HG03457 (cell line): ENCODE results near the gene ST6GALNAC1.
"Not testable (repeated sequence)": the region's sequence is repeated elsewhere in the genome, so short reads cannot be mapped to it uniquely, and the experiment has no call there.

ENCODE experiments used
- ATAC-seq: cut with Tn5 transposase; IDR thresholded peaks from one replicate; pipeline ENCODE4 v1.9.1; 2021; ENCODE audit warnings: moderate number of reproducible peaks; ENCODE audit not compliant: unreplicated experiment

Gene ST6GALNAC1

DNA sequence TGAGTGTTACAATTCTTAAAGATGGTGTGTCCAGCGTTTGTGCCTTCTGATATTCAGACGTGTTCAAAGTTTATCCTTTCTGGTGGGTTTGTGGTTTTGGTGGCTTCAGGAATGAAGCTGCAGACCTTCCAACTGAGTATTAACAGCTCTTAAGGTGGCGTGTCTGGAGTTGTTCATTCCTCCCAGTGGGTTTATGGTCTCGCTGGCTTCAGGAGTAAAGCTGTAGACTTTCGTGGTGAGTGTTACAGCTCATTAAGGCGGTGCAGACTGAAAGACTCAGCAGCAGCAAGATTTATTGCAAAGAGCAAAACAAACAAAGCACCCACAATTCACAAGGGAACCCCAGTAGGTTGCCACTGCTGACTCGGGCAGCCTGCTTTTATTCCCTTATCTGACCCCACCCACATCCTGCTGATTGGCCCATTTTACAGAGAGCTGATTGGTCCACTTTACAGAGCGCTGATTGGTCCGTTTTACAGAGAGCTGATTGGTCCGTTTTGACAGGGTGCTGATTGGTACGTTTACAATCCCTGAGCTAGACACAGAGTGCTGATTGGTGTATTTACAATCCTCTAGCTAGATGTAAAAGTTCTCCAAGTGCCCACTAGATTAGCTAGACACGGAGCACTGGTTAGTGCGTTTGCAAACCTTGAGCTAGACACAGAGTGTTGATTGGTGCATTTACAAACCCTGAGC, 29.3 kb downstream of the ST6GALNAC1 start:
- ATAC-seq: not testable (repeated sequence)

DNA sequence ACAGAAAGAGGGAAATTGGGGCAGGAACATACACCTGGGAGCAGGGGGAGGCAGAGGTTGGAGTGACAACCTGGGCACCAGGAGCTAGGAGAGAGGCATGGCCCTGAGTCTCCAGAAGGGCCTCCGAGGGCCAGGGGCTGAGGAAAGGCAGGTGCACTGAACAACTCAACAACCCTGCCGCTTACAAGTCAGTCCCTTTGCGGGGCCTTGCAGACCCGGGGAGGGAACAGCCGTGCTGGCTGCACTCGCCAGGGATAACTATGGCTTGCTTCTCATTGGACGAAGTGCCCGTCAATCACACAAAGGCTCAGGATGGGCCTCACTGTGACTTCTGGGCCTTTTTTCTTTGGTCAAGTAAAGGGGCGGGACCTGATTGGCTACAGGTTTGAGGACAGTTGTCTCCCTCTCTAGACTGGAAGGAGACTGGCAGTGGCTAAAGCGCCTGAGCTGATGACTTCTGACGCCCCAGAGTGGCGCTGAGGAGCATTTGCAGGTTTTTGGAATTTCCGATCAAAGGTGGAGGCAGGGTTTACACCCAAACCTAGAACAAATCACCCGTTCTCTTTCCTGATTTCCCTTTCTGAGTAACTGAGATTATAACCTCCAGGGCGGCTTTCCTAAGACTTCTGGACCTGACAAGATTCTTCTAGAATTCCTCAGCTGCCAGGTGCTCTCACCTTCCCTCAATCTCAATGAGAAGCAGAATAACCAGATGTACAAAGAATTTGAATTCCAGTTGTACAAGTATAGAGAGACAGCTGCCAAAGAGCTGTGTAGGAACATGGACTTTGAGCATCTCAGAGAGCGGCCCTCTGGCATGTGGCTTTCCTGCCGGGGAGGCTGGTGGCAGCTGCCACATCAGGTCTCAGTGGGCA, 30.3 kb downstream of the ST6GALNAC1 start:
- no peak for ATAC-seq

DNA sequence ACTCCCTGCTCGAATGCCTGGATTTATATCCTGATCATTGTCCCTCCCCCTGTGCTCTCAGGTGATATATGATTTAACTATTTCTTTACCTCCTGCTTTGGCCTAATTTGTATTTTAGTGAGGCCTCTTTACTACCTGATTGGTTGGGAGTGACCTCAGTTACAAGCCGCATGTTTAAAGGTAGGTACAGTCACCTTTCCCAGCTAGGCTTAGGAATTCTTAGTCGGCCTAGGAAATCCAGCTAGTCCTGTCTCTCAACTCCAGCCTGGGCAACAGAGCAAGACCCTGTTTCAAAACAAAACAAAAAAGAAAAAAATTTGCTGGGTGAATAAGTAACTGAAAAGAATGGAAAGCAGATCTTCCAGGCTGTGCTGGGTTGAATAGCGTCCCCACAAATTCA, 31.1 kb downstream of the ST6GALNAC1 start:
- ATAC-seq: no peak

DNA sequence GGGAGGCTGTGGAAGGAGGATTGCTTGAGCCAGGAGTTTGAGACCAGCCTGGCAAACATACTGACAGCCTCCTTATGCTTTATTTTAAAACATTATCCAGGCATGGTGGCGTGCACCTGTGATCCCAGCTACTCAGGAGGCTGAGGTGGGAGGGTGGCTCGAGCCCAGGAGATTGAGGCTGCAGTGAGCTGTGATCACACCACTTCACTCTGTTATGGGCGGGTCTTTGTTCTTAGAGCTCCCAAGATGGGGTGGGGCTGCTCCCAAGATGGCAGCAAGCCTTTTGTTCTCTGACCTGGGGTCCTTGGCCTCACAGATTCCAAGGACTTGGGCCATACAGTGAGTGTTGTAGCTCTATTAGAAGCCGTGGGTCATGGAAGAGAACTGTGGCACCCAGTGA, 31.8 kb downstream of the ST6GALNAC1 start:
- no peak for ATAC-seq

DNA sequence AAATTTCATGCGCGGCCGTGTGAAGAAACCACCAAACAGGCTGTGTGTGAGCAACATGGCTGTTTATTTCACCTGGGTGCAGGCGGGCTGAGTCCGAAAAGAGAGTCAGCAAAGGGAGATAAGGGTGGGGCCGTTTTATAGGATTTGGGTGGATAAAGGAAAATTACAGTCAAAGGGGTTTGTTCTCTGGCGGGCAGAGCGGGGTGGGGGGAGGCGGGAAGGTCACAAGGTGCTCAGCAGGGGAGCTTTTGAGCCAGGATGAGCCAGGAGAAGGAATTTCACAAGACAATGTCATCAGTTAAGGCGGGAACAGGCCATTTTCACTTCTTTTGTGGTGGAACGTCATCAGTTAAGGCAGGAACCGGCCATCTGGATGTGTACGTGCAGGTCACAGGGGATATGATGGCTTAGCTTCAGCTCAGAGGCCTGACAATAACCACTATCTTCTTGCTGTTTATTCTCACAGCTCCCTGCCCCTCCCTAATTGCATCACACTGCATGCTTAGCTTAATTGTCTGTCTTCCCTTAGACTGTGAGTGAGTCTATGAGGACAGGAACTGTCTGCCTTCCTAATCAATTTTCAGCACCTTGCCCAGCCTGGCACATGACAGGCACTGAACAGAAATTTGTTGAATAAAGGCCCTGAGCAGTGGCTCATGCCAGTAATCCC, 32.3 kb downstream of the ST6GALNAC1 start:
- ATAC-seq: not testable (repeated sequence)

DNA sequence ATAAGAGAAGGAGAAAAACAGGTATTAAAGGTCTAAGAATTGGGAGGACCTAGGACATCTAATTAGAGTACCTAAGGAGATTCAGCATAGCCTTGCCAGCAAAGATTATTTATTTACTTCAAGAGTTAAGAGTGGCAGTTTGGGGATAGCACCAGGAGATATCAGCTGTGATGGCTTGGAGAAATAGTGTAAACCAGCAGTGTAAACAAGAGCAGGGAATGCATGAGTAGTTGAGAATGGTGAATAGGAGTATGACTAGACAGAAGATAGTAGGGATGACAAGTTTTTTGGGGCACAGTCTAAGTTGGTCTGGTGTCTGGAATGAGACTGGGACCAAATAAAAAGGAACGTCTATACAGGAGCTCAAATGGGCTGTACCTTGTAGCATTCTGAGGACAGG, 36.9 kb downstream of the ST6GALNAC1 start:
- not testable (repeated sequence) for ATAC-seq

DNA sequence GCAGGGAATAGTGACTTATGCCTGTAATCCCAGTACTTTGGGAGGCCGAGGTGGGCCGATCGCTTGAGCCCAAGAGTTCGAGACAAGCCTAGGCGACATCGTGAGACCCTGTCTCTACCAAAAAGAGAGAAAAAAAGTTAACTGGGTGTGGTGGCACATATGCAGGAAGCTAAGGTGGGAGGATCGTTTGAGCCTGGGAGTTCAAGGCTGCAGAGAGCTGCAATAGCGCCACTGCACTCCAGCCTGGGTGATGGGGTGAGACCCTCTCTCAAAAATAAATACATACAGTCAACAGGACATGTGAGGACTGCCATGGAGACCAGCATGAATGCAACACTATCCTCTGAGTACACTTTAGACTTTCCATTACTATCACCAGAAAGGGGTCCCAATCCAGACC, 42.5 kb downstream of the ST6GALNAC1 start:
- no peak for ATAC-seq

DNA sequence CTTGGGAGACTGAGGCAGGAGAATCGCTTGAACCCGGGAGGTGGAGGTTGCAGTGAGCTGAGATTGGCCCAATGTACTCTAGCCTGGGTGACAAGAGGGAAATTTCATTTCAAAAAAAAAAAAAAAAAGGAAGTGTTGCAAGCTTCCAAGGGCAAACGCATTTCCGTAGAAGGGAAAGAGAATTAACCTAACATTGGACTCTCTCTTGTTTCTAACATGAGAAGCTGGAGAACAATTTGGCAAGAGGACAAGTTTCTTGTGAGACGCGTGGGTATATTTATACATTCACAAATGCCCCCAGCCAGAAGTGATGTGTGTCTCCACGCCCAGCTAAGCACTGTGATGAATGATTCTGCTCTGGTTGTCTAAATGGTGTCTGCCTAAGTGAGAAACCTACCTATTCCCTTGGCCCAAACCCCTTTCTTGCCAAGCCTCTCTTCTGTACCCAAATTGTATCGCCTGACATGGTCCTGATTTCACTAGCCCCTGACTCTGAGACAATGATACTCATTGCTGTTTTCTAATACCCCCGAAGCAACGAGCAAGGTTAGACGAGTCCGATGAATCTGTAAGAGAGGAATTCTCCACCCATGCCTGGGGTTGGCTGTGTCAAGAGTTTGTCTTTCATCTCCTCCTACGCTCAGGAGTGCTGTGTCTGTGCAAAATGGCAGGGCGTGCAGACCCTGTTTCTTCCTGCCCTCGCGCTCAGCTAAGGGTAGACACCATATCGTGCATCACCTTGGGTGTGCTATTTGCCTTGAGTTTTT, 43.7 kb downstream of the ST6GALNAC1 start:
- no peak for ATAC-seq

DNA sequence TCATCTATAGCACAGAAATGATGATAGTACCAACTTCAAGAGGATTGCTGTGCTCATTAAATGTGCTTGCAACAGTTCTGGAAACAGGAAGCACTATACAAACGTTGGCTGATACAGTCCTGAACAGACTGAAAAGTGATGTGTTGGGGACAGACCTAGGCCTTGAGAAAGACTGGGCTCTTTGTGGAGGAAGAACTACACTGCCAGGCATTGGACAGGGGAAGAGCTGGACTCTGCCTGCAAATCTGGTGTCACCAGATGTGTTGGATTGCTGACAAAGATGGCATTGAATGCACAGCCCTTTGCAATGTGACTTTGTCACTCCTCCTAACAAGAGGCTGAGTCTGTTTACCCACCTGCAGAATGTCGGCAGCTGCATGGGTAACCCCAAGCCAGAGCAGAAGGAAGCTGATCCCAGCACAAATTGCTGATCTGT, 45.5 kb downstream of the ST6GALNAC1 start:
- no peak for ATAC-seq

DNA sequence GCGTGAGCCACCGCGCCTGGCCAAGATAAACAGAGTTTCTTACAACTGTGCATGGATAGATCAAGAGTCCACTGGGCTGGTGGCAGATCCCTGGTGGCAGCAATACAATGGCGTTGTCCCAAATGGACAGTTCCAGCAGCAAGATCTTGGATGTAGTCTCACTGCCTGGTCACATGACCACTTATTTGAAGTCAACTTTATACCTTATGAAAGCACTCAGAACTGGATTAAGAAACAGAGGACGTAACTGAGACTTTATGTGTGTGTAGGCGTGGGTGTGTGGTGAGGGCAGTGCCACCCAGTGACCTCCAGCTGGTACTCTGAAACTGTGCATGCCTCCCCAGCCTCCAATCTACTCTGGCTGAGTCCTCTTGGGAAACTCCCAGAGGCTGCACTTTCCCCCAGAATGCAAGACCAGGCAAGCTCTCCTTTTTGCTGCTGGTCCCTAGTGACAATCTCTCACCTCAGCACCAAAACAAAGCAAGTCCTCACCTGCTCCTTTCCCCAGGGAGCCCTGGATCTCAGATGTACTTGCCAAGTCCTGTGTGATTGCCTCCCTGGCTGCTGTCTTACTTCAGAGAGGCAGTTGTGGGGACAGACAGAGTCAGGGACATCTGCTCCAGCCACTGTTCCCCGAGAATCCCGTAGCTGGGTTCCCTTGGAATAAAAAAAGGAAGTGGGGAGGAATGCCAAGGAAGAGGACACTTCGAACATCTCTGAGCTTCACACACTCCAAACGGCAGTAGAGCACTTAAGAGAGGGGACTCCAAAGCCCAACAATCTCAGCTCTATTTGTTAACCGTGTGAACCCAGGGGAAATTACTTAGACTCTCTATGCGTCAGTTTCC, 46.2 kb downstream of the ST6GALNAC1 start:
- no peak for ATAC-seq

DNA sequence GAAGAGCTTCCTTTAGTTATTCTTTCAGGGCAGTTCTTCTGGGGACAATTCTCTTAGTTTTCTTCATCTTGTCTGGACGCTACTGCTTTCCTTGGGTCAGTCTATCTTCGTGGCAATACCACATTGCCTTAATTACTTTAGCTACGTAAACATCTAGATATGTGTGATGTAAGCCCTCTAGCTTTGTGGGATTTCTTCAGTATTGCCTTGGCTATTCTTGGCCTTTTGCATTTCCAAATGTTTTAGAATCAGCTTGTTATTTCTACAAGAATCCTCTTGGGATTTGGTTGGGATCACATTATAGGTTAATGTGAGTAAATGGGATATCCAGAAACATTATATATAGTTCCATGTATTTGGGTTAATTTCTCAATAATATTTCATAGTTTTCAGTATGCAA, 48.9 kb downstream of the ST6GALNAC1 start:
- ATAC-seq: no peak

DNA sequence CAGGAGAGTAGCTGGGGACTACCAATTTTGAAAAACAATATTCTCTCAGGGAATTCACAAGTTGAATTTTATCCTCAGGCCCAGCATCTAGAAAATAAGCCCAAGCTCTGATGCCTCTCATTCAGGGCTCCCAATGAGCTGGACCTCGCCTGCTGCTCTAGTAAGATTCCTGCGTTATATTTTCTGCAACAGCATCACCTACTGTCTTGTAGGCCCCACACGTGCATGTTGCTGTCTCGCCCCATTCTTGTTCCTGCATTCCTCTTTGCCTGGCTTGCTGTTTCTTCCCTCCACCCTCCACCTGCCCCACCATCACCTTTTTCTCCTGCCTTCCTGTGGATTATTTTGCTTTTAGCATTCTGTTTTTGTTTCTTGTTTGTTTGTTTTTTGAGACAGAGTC, 49.6 kb downstream of the ST6GALNAC1 start:
- ATAC-seq: no peak

DNA sequence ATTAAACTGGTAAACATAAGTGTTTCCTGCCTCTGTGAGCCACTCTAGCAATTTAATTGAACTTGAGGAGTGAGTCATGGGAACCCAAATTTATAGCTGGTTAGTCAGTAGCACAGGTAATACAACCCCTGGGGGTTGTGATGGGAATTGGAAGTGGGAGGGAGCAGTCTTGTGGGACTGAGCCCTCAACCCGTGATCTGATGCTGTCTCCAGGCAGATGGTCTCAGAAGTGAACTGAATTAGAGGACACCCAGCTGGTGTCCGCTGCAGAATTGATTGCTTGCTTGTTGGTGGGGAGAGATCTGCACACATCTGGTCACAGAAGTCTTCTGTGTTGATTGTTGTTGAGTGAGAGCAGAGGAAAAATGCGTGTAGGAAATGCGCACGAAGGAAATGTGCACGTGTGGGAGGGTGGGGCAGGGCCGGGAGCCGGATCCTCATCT, 50.2 kb downstream of the ST6GALNAC1 start:
- no peak for ATAC-seq

DNA sequence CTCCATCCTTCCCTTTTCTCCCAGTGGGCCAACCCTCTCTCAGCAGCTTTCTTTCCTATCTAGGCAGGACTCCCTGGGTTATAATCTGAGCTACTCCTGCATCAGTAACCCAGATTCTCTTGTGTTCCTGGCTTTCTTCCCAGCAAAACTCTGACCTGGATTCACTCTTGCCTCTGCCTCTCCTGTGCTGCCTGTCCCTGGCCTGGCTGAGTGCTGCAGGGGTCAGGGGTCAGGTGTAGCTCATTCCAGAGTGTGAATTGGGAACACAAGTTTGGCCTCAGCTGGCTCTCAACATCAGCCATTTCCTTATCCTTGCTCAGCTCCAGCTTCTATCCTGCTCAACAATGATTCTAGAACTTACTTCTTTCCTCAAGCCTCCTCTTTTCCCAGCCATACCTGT, 55.4 kb downstream of the ST6GALNAC1 start:
- no peak for ATAC-seq

DNA sequence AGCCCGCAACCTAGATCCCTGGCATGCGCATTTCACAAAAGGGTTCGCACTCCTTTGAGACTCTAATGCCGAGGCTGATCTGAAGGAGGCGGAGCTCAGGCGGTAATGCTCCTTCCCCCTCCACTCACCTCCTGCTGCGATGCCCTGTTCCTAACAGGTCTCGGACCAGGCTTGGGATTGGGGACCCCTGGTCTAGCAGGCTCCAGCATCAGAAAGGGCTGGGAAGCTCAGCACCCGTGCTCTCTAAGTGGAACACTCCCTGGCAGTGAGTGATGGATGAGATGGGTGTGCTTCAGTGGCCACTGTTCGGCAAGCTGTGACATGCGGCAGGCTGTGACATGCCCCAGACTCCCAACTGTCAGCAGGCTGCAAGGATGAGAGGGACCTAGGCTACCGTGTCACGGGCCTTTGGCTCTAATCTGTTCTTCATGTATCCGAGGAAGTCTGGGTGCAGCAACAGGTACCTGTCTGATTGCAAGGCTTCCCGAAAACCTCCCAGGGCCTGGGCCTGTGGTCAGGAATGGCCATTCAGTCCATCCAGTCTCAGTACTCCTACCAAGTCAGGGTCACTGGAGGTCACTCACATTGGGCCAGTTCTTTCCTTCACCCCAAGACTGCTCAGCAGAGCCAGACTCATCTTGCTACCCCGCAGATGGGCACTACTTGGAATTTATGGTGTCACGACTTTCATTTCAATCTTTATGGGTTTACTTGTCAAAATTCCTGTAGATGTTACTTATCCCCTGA, 56.6 kb downstream of the ST6GALNAC1 start:
- no peak for ATAC-seq

DNA sequence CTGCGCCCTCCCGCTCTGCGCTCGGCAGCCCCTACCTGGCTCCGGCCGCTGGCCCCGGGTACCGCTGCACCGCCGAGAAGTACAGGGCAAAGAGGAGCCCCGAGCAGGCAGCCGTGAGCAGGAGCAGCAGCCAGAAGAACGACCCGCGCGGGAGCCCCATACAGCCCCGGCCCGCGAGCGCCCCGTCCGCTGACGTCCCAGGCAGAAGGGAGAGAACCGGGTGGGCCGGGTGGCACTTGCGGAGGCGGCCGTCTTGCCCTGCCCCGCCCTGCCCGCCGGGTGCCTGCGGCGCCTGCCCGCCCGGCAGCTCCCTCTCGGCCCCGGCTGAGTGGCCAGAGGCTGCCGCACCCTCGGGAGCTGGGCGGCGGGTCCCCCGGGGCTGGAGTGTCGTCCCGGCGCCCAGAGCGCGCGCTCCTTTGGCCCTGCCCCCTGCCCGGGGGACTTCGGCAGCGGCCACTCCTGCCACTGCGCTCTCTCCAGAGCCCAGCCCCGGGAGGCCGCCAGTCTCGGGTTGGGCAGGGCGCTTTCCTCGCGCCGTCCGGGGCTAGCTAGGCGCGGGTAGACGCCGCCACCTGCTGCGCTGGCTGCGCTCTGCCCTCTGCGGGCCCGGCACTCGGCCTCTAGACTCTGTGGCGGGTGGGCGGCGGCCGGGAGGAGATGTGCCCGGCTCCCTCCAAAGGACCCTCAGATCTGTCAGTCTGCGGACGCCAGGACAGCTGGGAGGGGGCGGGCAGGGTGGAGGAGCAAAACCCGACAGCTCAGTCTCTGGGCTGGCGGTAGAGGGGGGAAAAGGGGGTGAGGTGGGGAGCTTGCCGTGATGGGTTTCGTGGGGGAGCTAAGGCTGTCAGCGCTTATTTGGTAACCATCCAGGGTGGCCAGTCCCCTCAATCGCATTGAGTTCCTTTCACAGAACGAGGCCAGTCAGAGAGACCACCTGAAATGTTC, 57.6 kb downstream of the ST6GALNAC1 start, which contains the start of gene ST6GALNAC2:
ST6GALNAC2 (minus strand) TSS at position 212 of the 945 bp plus-strand sequence; CDS start at position 160, 52 bp downstream.
- ATAC-seq: no peak

DNA sequence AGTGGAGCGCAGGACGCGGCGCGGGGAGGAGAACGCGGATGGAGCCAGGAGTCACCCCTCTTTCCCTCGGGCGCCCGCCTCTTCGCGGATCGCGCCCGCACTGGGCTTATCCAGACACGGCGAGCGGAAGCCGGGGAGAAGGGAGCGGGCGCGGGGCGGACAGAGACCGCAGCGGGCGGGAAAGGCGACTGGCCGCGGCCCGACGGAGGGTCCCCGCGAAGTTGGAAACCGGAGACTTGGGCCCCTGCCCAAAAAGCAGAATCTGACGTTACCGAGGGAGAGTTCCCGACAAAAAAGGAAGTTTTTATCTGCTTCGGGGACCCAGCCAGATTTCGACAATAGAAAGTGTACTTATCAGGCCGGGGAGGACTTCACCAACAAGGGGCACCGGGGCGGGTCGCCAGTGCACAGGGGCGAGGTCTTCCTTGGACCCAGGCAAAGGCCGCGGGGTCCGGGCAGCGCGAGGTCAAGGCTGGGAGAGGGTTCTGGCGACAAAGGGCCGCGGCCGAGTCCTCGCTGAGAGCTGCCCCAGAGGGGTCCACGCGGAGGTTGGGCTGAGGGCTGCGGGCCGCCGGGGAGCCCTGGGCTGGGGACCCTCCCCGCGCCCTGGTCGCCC, 58.4 kb downstream of the ST6GALNAC1 start:
- no peak for ATAC-seq
